ENCODE measurements around the gene ZNF496.

ZNF496 gene

DNA sequence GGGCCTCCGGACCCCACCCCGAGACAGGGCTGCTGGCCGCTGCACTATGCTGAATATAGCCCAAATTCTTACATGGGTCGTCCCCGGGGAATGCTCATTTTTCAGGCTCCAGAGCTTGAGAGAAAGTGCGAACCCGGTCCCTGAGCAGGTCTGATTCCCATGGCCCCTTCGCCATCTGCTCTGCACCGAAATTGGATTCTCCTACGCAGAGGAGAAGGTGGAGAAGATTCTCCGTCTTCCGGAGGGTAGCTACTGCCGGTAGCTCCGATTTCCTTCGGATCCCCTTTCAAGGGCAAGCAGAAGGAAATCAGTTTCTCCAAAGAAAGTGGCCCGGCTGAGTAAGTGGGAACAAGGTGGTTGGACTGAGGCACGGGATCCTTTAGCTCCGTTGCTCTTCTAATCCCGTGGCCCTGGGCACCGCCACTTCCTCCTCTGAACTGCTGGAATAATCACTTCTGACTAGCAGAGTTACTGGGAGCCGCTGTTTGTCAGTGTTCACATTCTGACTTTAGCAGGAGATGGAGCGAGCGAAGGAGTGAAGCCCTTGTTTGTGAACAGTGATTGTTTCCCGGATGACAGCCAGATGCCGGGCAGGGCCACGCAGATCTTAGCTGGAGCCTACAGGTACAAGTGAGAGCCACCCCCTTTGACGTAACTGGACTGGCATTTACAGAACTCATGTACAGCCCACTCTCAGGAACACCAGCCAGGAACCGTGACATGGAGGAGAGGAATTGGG, 1.1 kb upstream of the ZNF496 start:
- TF ChIP-seq, protein P1, sequence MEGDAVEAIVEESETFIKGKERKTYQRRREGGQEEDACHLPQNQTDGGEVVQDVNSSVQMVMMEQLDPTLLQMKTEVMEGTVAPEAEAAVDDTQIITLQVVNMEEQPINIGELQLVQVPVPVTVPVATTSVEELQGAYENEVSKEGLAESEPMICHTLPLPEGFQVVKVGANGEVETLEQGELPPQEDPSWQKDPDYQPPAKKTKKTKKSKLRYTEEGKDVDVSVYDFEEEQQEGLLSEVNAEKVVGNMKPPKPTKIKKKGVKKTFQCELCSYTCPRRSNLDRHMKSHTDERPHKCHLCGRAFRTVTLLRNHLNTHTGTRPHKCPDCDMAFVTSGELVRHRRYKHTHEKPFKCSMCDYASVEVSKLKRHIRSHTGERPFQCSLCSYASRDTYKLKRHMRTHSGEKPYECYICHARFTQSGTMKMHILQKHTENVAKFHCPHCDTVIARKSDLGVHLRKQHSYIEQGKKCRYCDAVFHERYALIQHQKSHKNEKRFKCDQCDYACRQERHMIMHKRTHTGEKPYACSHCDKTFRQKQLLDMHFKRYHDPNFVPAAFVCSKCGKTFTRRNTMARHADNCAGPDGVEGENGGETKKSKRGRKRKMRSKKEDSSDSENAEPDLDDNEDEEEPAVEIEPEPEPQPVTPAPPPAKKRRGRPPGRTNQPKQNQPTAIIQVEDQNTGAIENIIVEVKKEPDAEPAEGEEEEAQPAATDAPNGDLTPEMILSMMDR (conservative IDR thresholded peaks at IDR 0.05; ENCODE audit: low read length): no peak
- no peak for DNase-seq (ENCODE audit: low read depth)

DNA sequence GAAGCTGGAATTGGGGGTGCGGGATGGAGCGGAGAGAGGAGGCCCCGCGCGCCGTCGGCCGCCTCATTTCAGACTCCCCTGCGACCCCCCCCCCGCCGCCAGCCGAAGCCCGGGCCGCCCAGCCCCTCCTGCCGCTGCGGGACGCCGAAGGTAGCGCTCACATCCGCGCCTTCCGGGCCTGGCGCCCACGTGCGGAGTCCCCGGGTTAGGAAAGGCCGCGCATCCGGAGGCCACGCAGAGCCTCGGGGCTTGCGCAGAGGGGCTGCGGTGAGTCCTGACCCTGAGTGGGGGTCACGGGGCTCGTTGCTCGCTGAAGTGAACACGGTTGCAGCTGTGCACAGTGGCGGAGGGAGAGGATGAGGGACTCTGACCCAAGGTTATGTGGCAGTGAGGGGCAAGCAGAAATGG, 552 bp upstream of the ZNF496 start:
- peak; percentile 41 for DNase-seq (ENCODE audit: low read depth)
- peak overlapping the region; percentile 80 for H3K4me3 ChIP-seq (ENCODE audit: low read length)
- TF ChIP-seq, protein P1 (conservative IDR thresholded peaks at IDR 0.05; ENCODE audit: low read length): no peak

More for the DNA sequence above, 1.1 kb upstream of the ZNF496 start:
- peak overlapping the region; percentile 80 for H3K4me3 ChIP-seq (ENCODE audit: low read length)

- peak; percentile 68 for DNase-seq (ENCODE audit: low read depth)
- TF ChIP-seq, protein P1 (conservative IDR thresholded peaks at IDR 0.05; ENCODE audit: low read length): no peak
- peak overlapping the region; percentile 80 for H3K4me3 ChIP-seq (ENCODE audit: low read length)
Measured at GRCh38 chr1:247331172-247331524, 519 bp downstream of the ZNF496 start.

GRCh38 chr1:247330548-247331171, 1.0 kb downstream of the ZNF496 start:
- DNase-seq (ENCODE audit: low read depth): no peak
- H3K4me3 ChIP-seq (ENCODE audit: low read length): peak overlapping the region; percentile 80
- TF ChIP-seq, protein P1 (conservative IDR thresholded peaks at IDR 0.05; ENCODE audit: low read length): no peak

DNA sequence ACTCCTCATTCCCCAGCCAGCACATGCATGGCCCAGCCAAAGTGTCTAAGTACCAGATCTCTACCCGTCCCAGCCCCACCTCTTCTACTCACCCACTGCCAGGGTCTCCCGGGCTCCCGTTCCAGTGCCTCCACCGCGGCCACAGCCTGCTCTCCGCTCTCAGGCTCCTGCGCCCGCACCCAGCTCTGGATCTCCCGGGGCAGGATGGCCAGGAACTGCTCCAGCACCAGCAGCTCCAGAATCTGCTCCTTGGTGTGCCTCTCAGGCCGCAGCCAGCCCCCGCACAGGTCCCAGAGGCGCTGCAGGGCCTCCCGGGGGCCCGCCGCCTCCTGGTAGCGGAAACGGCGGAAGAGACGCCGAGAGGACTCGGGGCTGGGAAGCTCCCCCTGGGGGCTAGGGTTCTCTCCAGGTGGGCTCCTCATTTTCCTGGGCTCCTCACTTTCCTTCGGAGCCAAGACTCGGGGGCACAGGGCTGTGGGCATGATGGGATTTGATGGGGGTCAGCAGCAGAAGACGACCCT, 2.5 kb downstream of the ZNF496 start:
- TF ChIP-seq, protein P1 (conservative IDR thresholded peaks at IDR 0.05; ENCODE audit: low read length): no peak
- DNase-seq (ENCODE audit: low read depth): no peak
- no peak overlapping the region for H3K4me3 ChIP-seq (ENCODE audit: low read length)

GRCh38 chr1:247328311-247328710, 3.4 kb downstream of the ZNF496 start:
- H3K4me3 ChIP-seq (ENCODE audit: low read length): no peak overlapping the region
- DNase-seq (ENCODE audit: low read depth): no peak
- TF ChIP-seq, protein P1 (conservative IDR thresholded peaks at IDR 0.05; ENCODE audit: low read length): no peak
